HFFc6 (cell line): ENCODE data around the gene BTNL2. TPM values are rescaled to one million over a fixed set of nuclear protein-coding genes. Genes with fewer than 3 reads are reported as not detected.

ENCODE experiments used
- DNase-seq: peaks from one replicate; pipeline ENCODE4 v3.0.0-alpha.2; 2018
- H3K27ac Mint-ChIP-seq: 2 replicates; pipeline ENCODE4 v1.8.0; 2020; ENCODE audit warnings: mild to moderate bottlenecking, mixed read lengths
- H3K27me3 Mint-ChIP-seq: 2 replicates; pipeline ENCODE4 v1.8.0; 2021; ENCODE audit warnings: mild to moderate bottlenecking, moderate library complexity, mixed read lengths; ENCODE audit not compliant: insufficient read depth
- H3K36me3 Mint-ChIP-seq: 2 replicates; pipeline ENCODE4 v1.8.0; 2021; ENCODE audit warnings: low read depth, mixed read lengths
- H3K4me1 Mint-ChIP-seq: 2 replicates; pipeline ENCODE4 v1.8.0; 2020; ENCODE audit warnings: low read depth, mixed read lengths
- H3K4me3 Mint-ChIP-seq: 2 replicates; pipeline ENCODE4 v1.8.0; 2020; ENCODE audit warnings: mild to moderate bottlenecking, moderate library complexity, mixed read lengths
- H3K9me3 Mint-ChIP-seq: 2 replicates; pipeline ENCODE4 v1.8.0; 2020; ENCODE audit warnings: mild to moderate bottlenecking, mixed read lengths
- total RNA-seq, 6 experiments: library from RNA; stranded (reverse); fragmentation: NEBNext Ultra II Directional; extraction: Animal tissue kit (Norgen Biotek cat#: 25700); gene quantifications; 2 replicates in 1 of 6; 3 replicates in 5 of 6; pipeline ENCODE4 v1.2.3, GENCODE V29; 2021
- TF ChIP-seq, protein P1 (sequence below): fragments of 200-600 bp; sonication (generic); IDR thresholded peaks from 2 replicates; pipeline ENCODE4 v1.5.0; 2021; ENCODE audit warnings: antibody characterized with exemption, mild to moderate bottlenecking

BTNL2 gene
- total RNA-seq, 6 experiments from 2014 or later: not detected

DNA sequence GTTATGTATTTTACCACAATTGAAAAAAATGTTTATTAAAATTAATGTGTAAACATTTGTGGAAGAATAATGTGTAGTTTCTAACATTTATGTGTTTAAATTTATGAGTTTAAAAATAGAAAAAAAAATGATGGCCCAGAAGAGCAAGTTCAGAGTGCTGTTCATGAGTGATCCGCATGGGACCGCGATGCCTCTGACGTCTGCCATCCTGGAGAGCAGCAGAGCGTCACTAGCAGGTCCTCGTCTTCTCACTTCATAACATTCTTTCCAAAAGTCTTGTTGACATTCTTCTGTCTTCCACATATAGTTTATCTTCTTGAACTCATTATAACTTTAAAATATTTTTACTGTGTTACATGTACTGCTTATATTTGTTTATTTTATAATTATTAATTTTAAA lies 15.5 kb downstream of the BTNL2 start:
- DNase-seq: no peak
- no peaks in the 10 kb centered on the region for H3K36me3 Mint-ChIP-seq
- peaks cover 23% of the 10 kb centered on the region for H3K27me3 Mint-ChIP-seq
- TF ChIP-seq, protein P1, sequence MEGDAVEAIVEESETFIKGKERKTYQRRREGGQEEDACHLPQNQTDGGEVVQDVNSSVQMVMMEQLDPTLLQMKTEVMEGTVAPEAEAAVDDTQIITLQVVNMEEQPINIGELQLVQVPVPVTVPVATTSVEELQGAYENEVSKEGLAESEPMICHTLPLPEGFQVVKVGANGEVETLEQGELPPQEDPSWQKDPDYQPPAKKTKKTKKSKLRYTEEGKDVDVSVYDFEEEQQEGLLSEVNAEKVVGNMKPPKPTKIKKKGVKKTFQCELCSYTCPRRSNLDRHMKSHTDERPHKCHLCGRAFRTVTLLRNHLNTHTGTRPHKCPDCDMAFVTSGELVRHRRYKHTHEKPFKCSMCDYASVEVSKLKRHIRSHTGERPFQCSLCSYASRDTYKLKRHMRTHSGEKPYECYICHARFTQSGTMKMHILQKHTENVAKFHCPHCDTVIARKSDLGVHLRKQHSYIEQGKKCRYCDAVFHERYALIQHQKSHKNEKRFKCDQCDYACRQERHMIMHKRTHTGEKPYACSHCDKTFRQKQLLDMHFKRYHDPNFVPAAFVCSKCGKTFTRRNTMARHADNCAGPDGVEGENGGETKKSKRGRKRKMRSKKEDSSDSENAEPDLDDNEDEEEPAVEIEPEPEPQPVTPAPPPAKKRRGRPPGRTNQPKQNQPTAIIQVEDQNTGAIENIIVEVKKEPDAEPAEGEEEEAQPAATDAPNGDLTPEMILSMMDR: no peak
- no peaks in the 10 kb centered on the region for H3K4me1 Mint-ChIP-seq
- H3K27ac Mint-ChIP-seq: no peak overlapping the region
- H3K4me3 Mint-ChIP-seq: no peak overlapping the region
- no peaks in the 10 kb centered on the region for H3K9me3 Mint-ChIP-seq

- H3K27ac Mint-ChIP-seq: no peak overlapping the region
- H3K4me1 Mint-ChIP-seq: no peaks in the 10 kb centered on the region
- H3K36me3 Mint-ChIP-seq: no peaks in the 10 kb centered on the region
- H3K9me3 Mint-ChIP-seq: no peaks in the 10 kb centered on the region
- no peak overlapping the region for H3K4me3 Mint-ChIP-seq
- DNase-seq: no peak
- peaks cover 21% of the 10 kb centered on the region for H3K27me3 Mint-ChIP-seq
- TF ChIP-seq, protein P1: no peak
Observed at GRCh38 chr6:32387589-32388340, 19.2 kb downstream of the BTNL2 start.

- Mint-ChIP-seq H3K27me3 (peaks cover 22% of the 10 kb centered on the region), H3K4me1 (no peaks in the 10 kb centered on the region), H3K27ac (no peak overlapping the region), H3K9me3 (no peaks in the 10 kb centered on the region), H3K4me3 (no peak overlapping the region), H3K36me3 (no peaks in the 10 kb centered on the region)
- no peak for DNase-seq
- TF ChIP-seq, protein P1: no peak
Observed at GRCh38 chr6:32386040-32386439, 20.9 kb downstream of the BTNL2 start.

GRCh38 chr6:32382757-32383420 lies 24.1 kb downstream of the BTNL2 start:
- no peak for DNase-seq
- TF ChIP-seq, protein P1: no peak
- H3K27me3 Mint-ChIP-seq: peaks cover 16% of the 10 kb centered on the region
- no peaks in the 10 kb centered on the region for H3K36me3 Mint-ChIP-seq
- H3K4me1 Mint-ChIP-seq: no peaks in the 10 kb centered on the region
- H3K27ac Mint-ChIP-seq: no peak overlapping the region
- H3K4me3 Mint-ChIP-seq: no peak overlapping the region
- no peaks in the 10 kb centered on the region for H3K9me3 Mint-ChIP-seq

- no peaks in the 10 kb centered on the region for H3K9me3 Mint-ChIP-seq
- no peaks in the 10 kb centered on the region for H3K4me1 Mint-ChIP-seq
- H3K4me3 Mint-ChIP-seq: no peak overlapping the region
- no peak for DNase-seq
- H3K27me3 Mint-ChIP-seq: peaks cover 21% of the 10 kb centered on the region; the same call in 1 of the 2 replicates
- no peak overlapping the region for H3K27ac Mint-ChIP-seq
- TF ChIP-seq, protein P1: no peak
- H3K36me3 Mint-ChIP-seq: no peaks in the 10 kb centered on the region
Observed at GRCh38 chr6:32379545-32379944, 27.4 kb downstream of the BTNL2 start.
